ENCODE measurements around the gene MINDY2. TPM values are rescaled to one million over a fixed set of nuclear protein-coding genes. Genes with fewer than 3 reads are reported as not detected.
"Not testable (repeated sequence)": the region's sequence is repeated elsewhere in the genome, so short reads cannot be mapped to it uniquely, and the experiment has no call there.

MINDY2 gene
- total RNA-seq, 1 donor, result 66.5 TPM

DNA sequence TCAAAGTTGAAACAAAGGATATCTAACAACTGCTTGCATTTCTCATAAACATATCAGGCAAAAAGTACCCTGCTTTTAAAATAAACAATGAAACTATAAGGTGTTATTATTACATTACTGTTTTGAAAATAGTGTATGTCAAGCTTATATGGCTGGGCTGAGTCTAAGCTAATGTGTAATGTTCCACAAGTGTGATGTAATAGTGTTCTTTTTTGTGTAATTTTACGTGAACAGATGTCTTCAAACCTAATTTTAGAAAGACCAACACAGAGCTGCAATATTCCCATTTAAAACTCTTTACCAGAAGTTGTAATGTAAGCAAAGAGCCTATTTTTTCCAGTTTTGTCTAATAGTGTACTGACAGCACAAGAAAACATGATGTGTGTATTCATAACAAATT, 34.0 kb downstream of the MINDY2 start:
- H3K4me3 ChIP-seq (ENCODE audit: low read depth, low read length), result no peak overlapping the region
- peak; percentile 53 for DNase-seq (ENCODE audit: low read depth)
- TF ChIP-seq, protein P1, sequence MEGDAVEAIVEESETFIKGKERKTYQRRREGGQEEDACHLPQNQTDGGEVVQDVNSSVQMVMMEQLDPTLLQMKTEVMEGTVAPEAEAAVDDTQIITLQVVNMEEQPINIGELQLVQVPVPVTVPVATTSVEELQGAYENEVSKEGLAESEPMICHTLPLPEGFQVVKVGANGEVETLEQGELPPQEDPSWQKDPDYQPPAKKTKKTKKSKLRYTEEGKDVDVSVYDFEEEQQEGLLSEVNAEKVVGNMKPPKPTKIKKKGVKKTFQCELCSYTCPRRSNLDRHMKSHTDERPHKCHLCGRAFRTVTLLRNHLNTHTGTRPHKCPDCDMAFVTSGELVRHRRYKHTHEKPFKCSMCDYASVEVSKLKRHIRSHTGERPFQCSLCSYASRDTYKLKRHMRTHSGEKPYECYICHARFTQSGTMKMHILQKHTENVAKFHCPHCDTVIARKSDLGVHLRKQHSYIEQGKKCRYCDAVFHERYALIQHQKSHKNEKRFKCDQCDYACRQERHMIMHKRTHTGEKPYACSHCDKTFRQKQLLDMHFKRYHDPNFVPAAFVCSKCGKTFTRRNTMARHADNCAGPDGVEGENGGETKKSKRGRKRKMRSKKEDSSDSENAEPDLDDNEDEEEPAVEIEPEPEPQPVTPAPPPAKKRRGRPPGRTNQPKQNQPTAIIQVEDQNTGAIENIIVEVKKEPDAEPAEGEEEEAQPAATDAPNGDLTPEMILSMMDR (IDR thresholded peaks at IDR 0.05; ENCODE audit: insufficient read depth, low read depth, low read length), result no peak

DNA sequence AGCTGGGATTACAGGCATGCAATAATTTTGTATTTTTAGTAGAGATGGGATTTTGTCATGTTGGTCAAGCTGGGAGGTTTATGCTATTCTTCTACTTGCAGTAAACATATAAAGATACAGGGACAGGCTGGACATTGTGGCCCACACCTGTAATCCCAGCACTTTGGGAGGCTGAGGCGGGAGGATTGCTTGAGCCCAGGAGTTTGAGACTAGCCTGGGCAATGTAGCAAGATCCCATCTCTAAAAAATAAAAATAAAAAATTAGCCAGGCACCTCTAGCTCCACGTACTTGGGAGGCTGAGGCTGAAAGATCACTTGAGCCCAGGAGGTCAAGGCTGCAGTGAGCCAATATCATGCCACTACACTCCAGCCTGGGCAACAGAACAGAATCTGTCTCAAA, 52.2 kb downstream of the MINDY2 start:
- H3K4me3 ChIP-seq (ENCODE audit: low read depth, low read length); DNase-seq (ENCODE audit: low read depth): not testable (repeated sequence)

DNA sequence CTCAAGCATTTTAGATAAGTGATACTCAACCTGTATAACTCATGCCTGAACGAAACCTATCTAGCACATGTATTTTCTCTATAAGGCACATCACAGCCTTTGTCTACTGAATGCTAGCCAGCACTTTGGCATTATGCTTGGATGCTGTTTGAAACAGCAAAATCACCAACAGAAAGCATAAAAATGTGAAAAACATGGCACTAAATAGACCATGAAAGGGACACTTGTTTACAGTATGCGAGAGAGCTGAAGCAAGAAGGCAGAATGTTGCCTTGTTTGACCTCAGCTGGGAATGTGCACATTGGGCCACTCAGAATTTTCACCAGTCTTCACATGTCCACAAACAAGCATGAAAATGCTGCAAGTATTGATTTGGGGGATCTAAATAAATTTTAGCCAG, 59.5 kb downstream of the MINDY2 start:
- peak; percentile 26 for DNase-seq (ENCODE audit: low read depth)
- no peak overlapping the region for H3K4me3 ChIP-seq (ENCODE audit: low read depth, low read length)
- TF ChIP-seq, protein P1 (IDR thresholded peaks at IDR 0.05; ENCODE audit: insufficient read depth, low read depth, low read length), result no peak

DNA sequence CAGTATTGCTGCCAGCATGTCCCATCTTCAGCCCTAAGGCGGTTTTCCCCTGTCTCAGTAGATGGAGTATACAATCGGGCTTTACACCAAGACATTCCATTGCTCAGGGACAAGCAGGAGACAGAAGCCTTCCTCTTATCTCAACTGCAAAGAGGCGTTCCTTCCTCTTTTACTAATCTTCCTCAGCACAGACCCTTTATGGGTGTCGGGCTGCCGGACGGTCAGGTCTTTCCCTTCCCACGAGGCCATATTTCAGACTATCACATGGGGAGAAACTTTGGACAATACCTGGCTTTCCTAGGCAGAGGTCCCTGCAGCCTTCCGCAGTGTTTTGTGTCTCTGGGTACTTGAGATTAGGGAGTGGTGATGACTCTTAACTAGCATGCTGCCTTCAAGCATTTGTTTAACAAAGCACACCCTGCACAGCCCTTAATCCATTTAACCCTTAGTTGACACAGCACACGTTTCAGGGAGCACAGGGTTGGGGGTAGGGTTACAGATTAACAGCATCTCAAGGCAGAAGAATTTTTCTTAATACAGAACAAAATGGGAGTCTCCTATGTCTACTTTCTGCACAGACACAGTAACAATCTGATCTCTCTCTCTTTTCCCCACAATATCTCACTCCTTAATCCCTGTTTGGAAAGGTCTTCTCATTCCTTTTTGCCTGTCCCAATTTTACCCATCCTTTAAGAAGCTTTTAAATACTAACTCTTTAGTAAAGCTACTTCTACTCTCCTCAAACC, 62.8 kb downstream of the MINDY2 start:
- DNase-seq (ENCODE audit: low read depth); H3K4me3 ChIP-seq (ENCODE audit: low read depth, low read length): not testable (repeated sequence)

DNA sequence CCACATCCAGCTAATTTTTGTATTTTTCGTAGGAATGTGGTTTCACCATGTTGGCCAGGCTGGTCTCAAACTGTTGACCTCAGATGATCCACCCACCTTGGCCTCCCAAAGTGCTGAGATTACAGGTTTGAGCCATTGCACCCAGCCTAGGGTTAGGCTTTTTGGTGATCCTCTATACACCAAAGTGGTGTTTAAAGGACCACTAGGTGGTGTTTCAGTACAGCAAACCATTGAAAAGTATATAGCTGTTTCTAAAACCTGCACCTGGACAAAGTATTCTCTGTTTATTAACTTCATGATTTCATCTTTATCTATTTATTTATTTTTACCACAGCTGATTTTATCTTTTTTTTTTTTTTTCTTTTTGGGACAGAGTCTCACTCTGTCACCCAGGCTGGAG, 68.4 kb downstream of the MINDY2 start:
- TF ChIP-seq, protein P1 (IDR thresholded peaks at IDR 0.05; ENCODE audit: insufficient read depth, low read depth, low read length), result peak; percentile 35
- DNase-seq (ENCODE audit: low read depth), result peak; percentile 16
- no peak overlapping the region for H3K4me3 ChIP-seq (ENCODE audit: low read depth, low read length)

DNA sequence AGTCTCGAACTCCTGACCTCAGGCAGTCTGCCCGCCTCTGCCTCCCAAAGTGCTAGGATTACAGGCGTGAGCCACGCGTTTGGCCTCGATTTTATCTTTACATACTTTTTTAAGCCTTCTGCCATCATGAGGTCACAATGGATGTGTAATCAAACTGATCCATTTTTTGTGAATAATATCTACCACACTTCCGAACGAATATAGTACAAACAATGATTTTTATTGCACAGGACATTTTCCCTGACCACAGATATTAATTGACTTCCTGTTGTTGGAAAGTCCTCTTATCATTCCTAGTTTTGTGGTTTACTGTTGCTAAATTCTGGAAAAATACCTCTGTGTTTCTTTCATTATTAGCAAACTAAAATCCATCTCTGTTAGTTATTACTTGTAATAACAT, 68.9 kb downstream of the MINDY2 start:
- H3K4me3 ChIP-seq (ENCODE audit: low read depth, low read length), result no peak overlapping the region
- peak; percentile 93 for DNase-seq (ENCODE audit: low read depth)
- TF ChIP-seq, protein P1 (IDR thresholded peaks at IDR 0.05; ENCODE audit: insufficient read depth, low read depth, low read length), result no peak

DNA sequence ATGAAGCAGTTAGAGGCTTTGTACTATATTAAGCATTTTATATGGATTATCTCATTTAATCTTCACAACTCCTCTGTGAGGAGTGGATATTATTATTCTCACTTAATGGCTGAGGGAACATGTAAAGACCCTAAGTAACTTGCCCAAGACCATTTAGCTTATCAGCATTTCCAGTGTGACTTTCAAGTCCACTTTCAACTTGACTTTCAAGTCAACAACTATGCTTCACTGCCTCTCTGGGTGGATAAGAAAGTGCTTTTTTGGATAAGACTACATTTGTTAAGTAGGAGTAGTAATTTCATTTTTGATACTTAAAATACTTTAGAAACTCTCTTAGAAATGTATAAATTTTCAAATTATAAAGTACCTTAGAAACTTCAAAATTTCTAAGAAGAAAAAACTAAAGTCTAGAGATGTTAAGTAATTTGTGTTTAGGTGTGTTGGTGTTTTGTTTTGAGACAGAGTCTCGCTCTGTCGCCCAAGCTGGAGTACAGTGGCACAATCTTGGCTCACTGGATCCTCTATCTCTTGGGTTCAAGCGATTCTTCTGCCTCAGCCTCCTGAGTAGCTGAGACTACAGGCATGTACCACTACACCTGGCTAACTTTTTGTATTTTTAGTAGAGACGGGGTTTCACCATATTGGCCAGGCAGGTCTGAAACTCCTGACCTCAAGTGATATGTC, 71.8 kb downstream of the MINDY2 start:
- no peak overlapping the region for H3K4me3 ChIP-seq (ENCODE audit: low read depth, low read length)
- no peak for DNase-seq (ENCODE audit: low read depth)
- TF ChIP-seq, protein P1 (IDR thresholded peaks at IDR 0.05; ENCODE audit: insufficient read depth, low read depth, low read length), result no peak

DNA sequence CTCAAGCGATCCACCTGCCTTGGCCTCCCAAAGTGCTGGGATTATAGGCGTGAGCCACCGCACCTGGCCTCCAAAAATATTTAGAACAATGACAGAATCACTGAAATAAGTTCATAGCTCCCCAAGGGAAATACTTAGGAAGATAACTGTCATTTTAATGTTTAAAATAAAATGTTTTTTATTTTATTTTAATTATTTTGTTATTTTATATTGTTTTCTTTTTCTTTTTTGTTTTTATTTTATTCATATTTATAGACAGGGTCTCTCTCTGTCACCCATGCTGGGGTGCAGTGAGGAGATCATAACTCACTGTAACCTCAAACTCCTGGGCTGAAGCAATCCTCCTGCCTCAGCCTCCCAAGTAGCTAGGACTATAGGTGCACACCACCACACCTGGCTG, 80.1 kb downstream of the MINDY2 start:
- H3K4me3 ChIP-seq (ENCODE audit: low read depth, low read length); DNase-seq (ENCODE audit: low read depth): not testable (repeated sequence)

Data from fibroblast of villous mesenchyme (primary cell).